Ovary (tissue), 9 donors: ENCODE results near the gene ANKRD2. TPM values are rescaled to one million over a fixed set of nuclear protein-coding genes. Genes with fewer than 3 reads are reported as not detected.

Source experiments
- DNase-seq, 5 donors: peaks; one replicate each; pipeline ENCODE4 v3.0.0-alpha.2; 2019 to 2020
- H3K27ac ChIP-seq, 2 donors: fragments of 200-600 bp; one replicate each; pipeline versions ENCODE4 v1.5.1 to v1.8.0; 2019 to 2022
- H3K27me3 ChIP-seq: fragments of 200-600 bp; one replicate; pipeline ENCODE4 v1.8.0; 2022
- H3K36me3 ChIP-seq: fragments of 200-600 bp; sonication (generic); one replicate; pipeline ENCODE4 v1.5.1; 2019
- H3K4me1 ChIP-seq: one replicate; pipeline ENCODE4 v1.8.1; 2013; ENCODE audit warnings: mild to moderate bottlenecking, moderate library complexity; ENCODE audit not compliant: insufficient read depth
- H3K4me3 ChIP-seq: fragments of 200-600 bp; sonication (generic); one replicate; pipeline ENCODE4 v1.5.1; 2017
- H3K9me3 ChIP-seq, 2 donors: fragments of 200-600 bp in 1 of 2; sonication (generic) in 1 of 2; one replicate each; pipeline versions ENCODE4 v1.5.1 to v1.8.1; 2013 to 2019; ENCODE audit warnings: mild to moderate bottlenecking in 1 of 2, moderate library complexity in 1 of 2
- EP300 ChIP-seq: sonication (generic); formaldehyde crosslinking; IDR thresholded peaks from one replicate; pipeline ENCODE4 v1.6.1; 2017; ENCODE audit warnings: antibody characterized with exemption
- POLR2A ChIP-seq: fragments of 450-650 bp; IDR thresholded peaks from one replicate; pipeline ENCODE4 v1.6.1; 2017; ENCODE audit warnings: antibody characterized with exemption, mild to moderate bottlenecking, moderate library complexity
- WGBS, 3 donors: extraction: QIAGEN DNeasy Blood & Tissue Kit in 1 of 3; methylation state at CpG; one replicate each; pipeline versions ENCODE4 v1.1.5 to v1.1.7; 2013 to 2017; 5-methylcytosine and 5-hydroxymethylcytosine counted together
- intact Hi-C, 4 donors: fragments of 100-400 bp; cut with DNase I; formaldehyde crosslinking; loops; one replicate each; pipeline versions ENCODE4 v1.11.0 to v1.15.1; 2022 to 2023
- polyA plus RNA-seq, 2 donors: library from polyadenylated mRNA; stranded (reverse); fragments of 200-250 nt in 1 of 2; fragments of 350-450 nt in 1 of 2; fragmentation: Illumina TruSeq in 1 of 2; extraction: RNeasy Lipid Tissue Mini Kit (QIAGEN cat#74804) in 1 of 2; gene quantifications; one replicate each; pipeline ENCODE4 v1.2.3, GENCODE V29; 2013 to 2014
- total RNA-seq, 7 donors: library from RNA; depleted of rRNA in 2 of 7; stranded (reverse); fragments of >200 nt in 2 of 7; fragmentation: NEBNext Ultra II Directional in 3 of 7; extraction: Animal tissue kit (Norgen Biotek cat#: 25700) in 3 of 7; gene quantifications; one replicate each; pipeline versions ENCODE4 v1.1.0 to v1.2.4, GENCODE V29; 2016 to 2023
- TF ChIP-seq, protein P1 (sequence below), 3 donors: fragments of 450-650 bp in 2 of 3; fragments of 200-600 bp in 1 of 3; IDR thresholded peaks; one replicate each; pipeline versions ENCODE4 v1.5.1 to v1.8.0; 2016 to 2022; ENCODE audit warnings: antibody characterized with exemption in 3 of 3, mild to moderate bottlenecking in 1 of 3
- donor health status: DM: no; HTN: no; CAD: no; lungs with moderate emphysema.
- donor health status: DM: no; HTN: no; CAD: no.
- donor health status: Bipolar disorder and iron deficiency.
- donor health status: DM: yes; HTN: yes; CAD: no.
- donor health status: DM: no; HTN: no; CAD: no.
- donor health status: DM: yes; HTN: yes; CAD: no.

The ANKRD2 gene
- total and polyA plus RNA-seq, 9 donors, result 0.11 to 0.46 (median 0.37) TPM; not detected in 4

DNA sequence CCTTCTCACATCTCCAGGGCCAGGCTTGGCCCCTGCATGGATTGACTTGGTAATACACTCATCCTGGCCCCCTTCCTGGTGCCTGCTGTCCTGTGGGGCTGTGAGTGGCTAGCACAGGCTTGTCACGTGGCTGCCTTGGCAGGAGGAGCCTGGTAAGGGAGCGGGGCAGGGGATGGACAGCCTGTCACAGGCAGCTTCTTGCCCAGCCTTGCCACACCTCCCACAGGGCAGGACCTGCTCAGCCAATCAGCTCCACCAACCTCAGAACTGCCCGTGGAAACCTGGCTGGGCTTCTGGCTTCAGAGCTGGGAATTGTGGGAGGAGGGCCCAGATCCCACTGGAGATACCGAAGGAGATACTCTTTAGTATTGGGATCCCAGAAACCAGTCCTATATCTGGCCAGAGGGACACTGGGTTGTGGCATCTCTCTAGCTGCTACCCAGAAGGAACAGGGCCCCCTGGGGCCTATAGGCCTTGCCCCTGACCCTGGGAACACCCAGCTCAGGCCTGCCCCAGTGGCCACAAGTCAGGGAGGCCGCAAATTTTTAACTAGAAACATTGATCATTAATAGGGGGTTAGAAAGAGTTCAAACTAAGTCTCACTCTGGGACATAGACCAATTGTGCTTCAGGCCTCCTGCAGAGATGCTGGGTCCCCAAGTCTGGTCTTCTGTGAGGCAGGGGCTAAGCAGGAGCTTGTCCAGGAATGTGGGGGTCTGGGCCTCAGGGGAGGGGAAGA is 11.7 kb downstream of the ANKRD2 start, which contains the start of gene HOGA1:
Gene HOGA1, plus strand, starts transcription at position 330 of the 738 bp plus-strand sequence. Its CDS starts 315 bp downstream, at position 645.
- no peaks in the 10 kb centered on the region for H3K27me3 ChIP-seq
- no peak within 1 kb of the TSS for H3K4me3 ChIP-seq
- DNase-seq, result peak in 1 of 5 donors; percentile 29
- intact Hi-C loops, result no loop called here
- WGBS, 3 donors, result 62 to 70% (median 70%) methylated on average over 5 of the region's 5 CpGs
- H3K9me3 ChIP-seq, result no peaks in the 10 kb centered on the region
- no peaks in the 10 kb centered on the region for H3K4me1 ChIP-seq
- H3K36me3 ChIP-seq, result no peaks in the 10 kb centered on the region
- no peak within 1 kb of the TSS for H3K27ac ChIP-seq
- TF ChIP-seq, protein P1, sequence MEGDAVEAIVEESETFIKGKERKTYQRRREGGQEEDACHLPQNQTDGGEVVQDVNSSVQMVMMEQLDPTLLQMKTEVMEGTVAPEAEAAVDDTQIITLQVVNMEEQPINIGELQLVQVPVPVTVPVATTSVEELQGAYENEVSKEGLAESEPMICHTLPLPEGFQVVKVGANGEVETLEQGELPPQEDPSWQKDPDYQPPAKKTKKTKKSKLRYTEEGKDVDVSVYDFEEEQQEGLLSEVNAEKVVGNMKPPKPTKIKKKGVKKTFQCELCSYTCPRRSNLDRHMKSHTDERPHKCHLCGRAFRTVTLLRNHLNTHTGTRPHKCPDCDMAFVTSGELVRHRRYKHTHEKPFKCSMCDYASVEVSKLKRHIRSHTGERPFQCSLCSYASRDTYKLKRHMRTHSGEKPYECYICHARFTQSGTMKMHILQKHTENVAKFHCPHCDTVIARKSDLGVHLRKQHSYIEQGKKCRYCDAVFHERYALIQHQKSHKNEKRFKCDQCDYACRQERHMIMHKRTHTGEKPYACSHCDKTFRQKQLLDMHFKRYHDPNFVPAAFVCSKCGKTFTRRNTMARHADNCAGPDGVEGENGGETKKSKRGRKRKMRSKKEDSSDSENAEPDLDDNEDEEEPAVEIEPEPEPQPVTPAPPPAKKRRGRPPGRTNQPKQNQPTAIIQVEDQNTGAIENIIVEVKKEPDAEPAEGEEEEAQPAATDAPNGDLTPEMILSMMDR (IDR thresholded peaks at IDR 0.05), result no peak
- TF ChIP-seq EP300 (no peak), POLR2A (no peak)

DNA sequence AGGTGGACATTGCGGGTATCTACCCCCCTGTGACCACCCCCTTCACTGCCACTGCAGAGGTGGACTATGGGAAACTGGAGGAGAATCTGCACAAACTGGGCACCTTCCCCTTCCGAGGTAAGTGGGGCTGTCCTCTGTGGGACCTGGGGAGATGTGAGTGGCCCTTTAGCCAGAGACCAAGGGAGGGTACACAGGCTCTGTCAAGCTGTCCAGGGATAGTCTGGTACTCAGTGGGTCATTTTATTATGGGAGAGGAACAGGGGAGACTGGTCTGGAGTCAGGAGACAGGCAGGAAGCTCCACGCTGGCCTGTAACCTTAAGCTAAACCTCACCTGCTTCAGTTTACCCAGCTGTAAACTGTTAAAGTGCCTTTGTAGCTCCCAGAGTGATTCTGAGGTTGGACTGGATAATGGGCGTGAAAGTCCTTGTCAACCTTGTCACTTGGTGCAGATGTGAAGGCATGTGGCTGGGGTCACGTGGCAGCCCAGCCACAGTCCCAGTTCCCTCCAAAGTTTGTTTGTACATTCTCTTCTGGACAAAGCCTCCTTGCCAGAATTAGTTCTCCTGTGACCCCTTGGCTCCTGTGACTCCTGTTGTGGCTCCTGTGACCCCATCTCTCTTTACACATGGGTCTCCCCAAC is 12.3 kb downstream of the ANKRD2 start:
- DNase-seq, result no peak
- intact Hi-C loops, result no loop called here
- H3K27ac ChIP-seq, result no peak overlapping the region
- no peaks in the 10 kb centered on the region for H3K9me3 ChIP-seq
- TF ChIP-seq EP300, result no peak
- TF ChIP-seq, protein P1 (IDR thresholded peaks at IDR 0.05), result no peak
- no peak for TF ChIP-seq POLR2A
- no peak overlapping the region for H3K4me3 ChIP-seq
- H3K36me3 ChIP-seq, result no peaks in the 10 kb centered on the region
- no peaks in the 10 kb centered on the region for H3K4me1 ChIP-seq
- H3K27me3 ChIP-seq, result no peaks in the 10 kb centered on the region
- WGBS, 3 donors, result 86 to 94% (median 90%) methylated on average over 5 of the region's 5 CpGs

DNA sequence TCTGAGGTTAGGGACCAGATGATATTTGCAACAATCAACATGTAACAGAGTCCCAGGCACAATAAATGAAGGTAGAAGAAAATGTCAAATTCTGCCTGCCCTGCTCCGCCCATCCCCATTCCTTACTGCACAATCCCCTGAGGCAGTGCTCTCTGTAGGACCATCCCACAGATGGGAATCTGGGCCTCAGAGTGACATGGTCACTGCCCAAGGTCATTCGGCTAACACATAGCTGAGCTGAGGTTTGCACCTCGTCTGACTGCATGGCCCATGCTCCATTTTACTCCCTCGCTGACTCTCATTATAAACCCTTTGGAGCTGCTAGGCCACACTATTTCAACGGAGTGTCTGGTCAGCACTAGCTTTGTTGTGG is 12.8 kb downstream of the ANKRD2 start:
- Histone ChIP-seq H3K36me3 (no peaks in the 10 kb centered on the region), H3K9me3 (no peaks in the 10 kb centered on the region), H3K4me3 (no peak overlapping the region), H3K27ac (no peak overlapping the region), H3K27me3 (no peaks in the 10 kb centered on the region), H3K4me1 (no peaks in the 10 kb centered on the region)
- no peak for TF ChIP-seq EP300
- no peak for TF ChIP-seq POLR2A
- TF ChIP-seq, protein P1 (IDR thresholded peaks at IDR 0.05), result no peak
- no peak for DNase-seq
- intact Hi-C loops, result no loop called here
- 84 to 93% (median 88%) methylated on average over 5 of the region's 5 CpGs for WGBS, 3 donors

DNA sequence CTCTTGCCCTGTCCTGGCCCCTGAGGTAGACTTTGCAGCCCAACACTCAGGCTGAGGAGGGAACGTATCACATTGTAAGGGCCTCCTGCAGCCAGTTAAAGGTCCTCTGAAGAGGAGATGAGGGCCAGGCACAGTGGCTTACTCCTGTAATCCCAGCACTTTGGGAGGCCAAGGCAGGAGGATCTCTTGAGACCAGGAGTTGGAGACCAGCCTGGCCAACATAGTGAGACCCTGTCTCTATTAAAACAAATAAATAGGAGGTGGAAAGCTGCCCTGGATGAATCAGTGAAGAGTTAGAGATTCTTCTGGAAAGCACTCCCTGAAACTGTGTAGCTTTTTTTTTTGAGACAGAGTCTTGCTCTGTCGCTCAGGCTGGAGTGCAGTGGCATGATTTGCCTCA is 14.6 kb downstream of the ANKRD2 start:
- intact Hi-C loops, result no loop called here
- Histone ChIP-seq H3K27ac (no peak overlapping the region), H3K36me3 (no peaks in the 10 kb centered on the region), H3K27me3 (no peaks in the 10 kb centered on the region), H3K4me1 (no peaks in the 10 kb centered on the region), H3K9me3 (no peaks in the 10 kb centered on the region), H3K4me3 (no peak overlapping the region)
- no peak for DNase-seq
- TF ChIP-seq EP300 (no peak), POLR2A (no peak)
- TF ChIP-seq, protein P1 (IDR thresholded peaks at IDR 0.05), result no peak
- WGBS, 3 donors, result 92 to 95% (median 93%) methylated on average over 2 of the region's 2 CpGs
